ENCODE results near the gene ACSM4. TPM values are rescaled to one million over a fixed set of nuclear protein-coding genes. Genes with fewer than 3 reads are reported as not detected.

Gene ACSM4
- total RNA-seq, 2 experiments from 2014 or later = not detected

Other genes with a start within 250 kb of the ACSM4 start
- gene C1S, start 243.4 kb upstream of the ACSM4 start, total RNA-seq = 1 to 10 TPM in 1 of 2 experiments, under 1 TPM in 1; 0.65 to 1.0 TPM
- gene C1R, start 211.6 kb upstream of the ACSM4 start, total RNA-seq = 1 to 10 TPM in 1 of 2 experiments, under 1 TPM in 1; 0.84 to 1.2 TPM
- 10 to 100 TPM; 11.1 to 11.5 TPM for gene C1RL, start 194.9 kb upstream of the ACSM4 start, total RNA-seq
- under 1 TPM in 1 of 2 experiments, not detected in 1; 0.19 TPM for gene RBP5, start 175.2 kb upstream of the ACSM4 start, total RNA-seq
- 10 to 100 TPM; 19.0 to 19.5 TPM for gene CLSTN3, start 173.7 kb upstream of the ACSM4 start, total RNA-seq
- gene PEX5, start 114.4 kb upstream of the ACSM4 start, total RNA-seq = 10 to 100 TPM; 36.9 to 37.5 TPM
- gene CD163L1, start 140.1 kb downstream of the ACSM4 start, total RNA-seq = not detected
- not detected for gene CD163, start 199.7 kb downstream of the ACSM4 start, total RNA-seq

Measured in activated CD8-positive, alpha-beta memory T cell treated with anti-CD3 and anti-CD28 coated beads for 36 hours (primary cell).